Testis (tissue), 3 donors: Measurements from ENCODE around the gene SCNN1B. TPM values are rescaled to one million over a fixed set of nuclear protein-coding genes. Genes with fewer than 3 reads are reported as not detected.

Experiments used
- DNase-seq: peaks from one replicate; pipeline ENCODE4 v3.0.0-alpha.2; 2019
- H3K27ac ChIP-seq, 2 donors: fragments of 200-600 bp; sonication (generic); one replicate each; pipeline ENCODE4 v1.5.1; 2019
- H3K27me3 ChIP-seq: fragments of 200-600 bp; sonication (generic); one replicate; pipeline ENCODE4 v1.5.1; 2019
- H3K36me3 ChIP-seq: fragments of 200-600 bp; sonication (generic); one replicate; pipeline ENCODE4 v1.5.1; 2017; ENCODE audit warnings: low read depth; ENCODE audit errors: missing control alignments
- H3K4me1 ChIP-seq: fragments of 200-600 bp; sonication (generic); one replicate; pipeline ENCODE4 v1.5.1; 2019
- H3K4me3 ChIP-seq, 2 donors: fragments of 200-600 bp; sonication (generic); one replicate each; pipeline ENCODE4 v1.5.1; 2017 to 2019
- H3K9me3 ChIP-seq: fragments of 200-600 bp; sonication (generic); one replicate; pipeline ENCODE4 v1.5.1; 2017
- POLR2A ChIP-seq: fragments of 450-650 bp; IDR thresholded peaks from one replicate; pipeline ENCODE4 v1.6.1; 2017; ENCODE audit warnings: antibody characterized with exemption, mild to moderate bottlenecking, moderate library complexity
- WGBS, 2 donors: methylation state at CpG; one replicate each; pipeline ENCODE4 v1.1.5; 2018; 5-methylcytosine and 5-hydroxymethylcytosine counted together
- intact Hi-C: fragments of 100-400 bp; cut with DNase I; formaldehyde crosslinking; loops from one replicate; pipeline ENCODE4 v1.15.1; 2023; ENCODE audit warnings: low total_unique reads
- polyA plus RNA-seq: library from polyadenylated mRNA; stranded (reverse); fragments of 350-450 nt; fragmentation: Illumina TruSeq; extraction: RNeasy Lipid Tissue Mini Kit (QIAGEN cat#74804); gene quantifications from one replicate; pipeline ENCODE4 v1.2.3, GENCODE V29; 2014; ENCODE audit warnings: low read depth, low replicate concordance; ENCODE audit not compliant: insufficient read depth
- total RNA-seq, 2 donors: library from RNA; depleted of rRNA; stranded (reverse); fragments of >200 nt; gene quantifications; one replicate each; pipeline ENCODE4 v1.2.3, GENCODE V29; 2016
- TF ChIP-seq, protein P1 (sequence below), 3 experiments: fragments of 450-650 bp in 2 of 3; fragments of 200-600 bp in 1 of 3; sonication (generic) in 1 of 3; IDR thresholded peaks; one replicate each; pipeline ENCODE4 v1.5.1; 2016 to 2019; ENCODE audit warnings: antibody characterized with exemption in 3 of 3, mild to moderate bottlenecking in 2 of 3, moderate library complexity in 1 of 3

Gene SCNN1B
- total and polyA plus RNA-seq, 3 donors from 2014 or later: 0.31 to 1.1 (median 0.55) TPM

DNA sequence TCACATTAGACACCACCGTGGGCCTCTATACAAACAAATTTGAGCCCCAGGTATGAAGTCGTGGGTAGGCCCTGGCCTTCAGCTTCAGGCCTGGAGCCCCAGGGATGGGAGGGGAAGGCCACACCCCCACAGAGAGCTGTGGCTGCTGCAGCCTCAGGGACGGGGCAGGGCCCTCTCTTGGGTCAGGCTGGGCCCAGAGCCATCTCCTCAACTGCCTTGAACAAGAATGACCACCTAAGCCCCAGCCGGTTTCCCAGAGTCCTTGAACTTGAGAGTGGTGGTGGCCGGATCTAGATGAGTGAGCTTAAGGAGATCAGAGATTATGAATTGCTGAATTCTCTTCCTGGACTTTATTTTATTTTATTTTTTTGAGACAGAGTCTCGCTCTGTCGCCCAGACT is 18.6 kb downstream of the SCNN1B start:
- Histone ChIP-seq H3K4me3 (no peak overlapping the region), H3K27me3 (no peaks in the 10 kb centered on the region), H3K36me3 (no peaks in the 10 kb centered on the region), H3K9me3 (no peaks in the 10 kb centered on the region), H3K27ac (no peak overlapping the region), H3K4me1 (peaks cover 3% of the 10 kb centered on the region)
- intact Hi-C loops: no loop called here
- no peak for DNase-seq
- TF ChIP-seq POLR2A: no peak
- TF ChIP-seq, protein P1, sequence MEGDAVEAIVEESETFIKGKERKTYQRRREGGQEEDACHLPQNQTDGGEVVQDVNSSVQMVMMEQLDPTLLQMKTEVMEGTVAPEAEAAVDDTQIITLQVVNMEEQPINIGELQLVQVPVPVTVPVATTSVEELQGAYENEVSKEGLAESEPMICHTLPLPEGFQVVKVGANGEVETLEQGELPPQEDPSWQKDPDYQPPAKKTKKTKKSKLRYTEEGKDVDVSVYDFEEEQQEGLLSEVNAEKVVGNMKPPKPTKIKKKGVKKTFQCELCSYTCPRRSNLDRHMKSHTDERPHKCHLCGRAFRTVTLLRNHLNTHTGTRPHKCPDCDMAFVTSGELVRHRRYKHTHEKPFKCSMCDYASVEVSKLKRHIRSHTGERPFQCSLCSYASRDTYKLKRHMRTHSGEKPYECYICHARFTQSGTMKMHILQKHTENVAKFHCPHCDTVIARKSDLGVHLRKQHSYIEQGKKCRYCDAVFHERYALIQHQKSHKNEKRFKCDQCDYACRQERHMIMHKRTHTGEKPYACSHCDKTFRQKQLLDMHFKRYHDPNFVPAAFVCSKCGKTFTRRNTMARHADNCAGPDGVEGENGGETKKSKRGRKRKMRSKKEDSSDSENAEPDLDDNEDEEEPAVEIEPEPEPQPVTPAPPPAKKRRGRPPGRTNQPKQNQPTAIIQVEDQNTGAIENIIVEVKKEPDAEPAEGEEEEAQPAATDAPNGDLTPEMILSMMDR (IDR thresholded peaks at IDR 0.05): no peak
- WGBS, 2 donors: 74 to 78% methylated on average over 4 to 7 of the region's 7 CpGs

DNA sequence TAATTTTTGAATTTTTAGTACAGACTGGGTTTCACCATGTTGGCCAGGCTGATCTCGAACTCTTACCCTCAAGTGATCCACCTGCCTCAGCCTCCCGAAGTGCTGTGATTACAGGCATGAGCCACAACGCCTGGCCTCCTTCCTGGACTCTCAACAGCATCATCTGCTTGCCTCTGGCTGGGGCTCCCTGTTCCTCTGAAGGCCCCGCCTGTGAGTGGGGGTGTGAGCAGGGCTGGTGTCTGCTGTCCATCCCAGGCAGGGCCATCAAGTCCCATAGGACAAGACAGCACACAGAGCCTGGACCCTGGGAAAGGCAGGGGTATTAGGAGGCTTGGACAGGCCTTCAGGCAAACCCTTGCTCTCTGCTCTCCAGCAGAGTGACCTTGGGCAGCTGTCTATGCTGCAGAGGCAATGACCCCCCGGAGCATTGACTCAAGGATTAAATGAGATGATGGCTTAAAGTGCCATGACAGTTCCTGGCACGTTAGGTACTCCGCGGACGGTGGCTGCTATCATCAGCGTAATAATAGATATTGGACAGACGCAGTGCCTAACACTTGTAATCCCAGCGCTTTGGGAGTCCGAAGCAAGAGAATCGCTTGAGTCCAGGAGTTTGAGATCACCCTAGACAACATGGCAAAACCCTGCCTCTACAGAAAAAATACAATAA is 19.2 kb downstream of the SCNN1B start:
- WGBS, 2 donors: 89 to 92% methylated on average over 13 to 14 of the region's 14 CpGs
- intact Hi-C loops: no loop called here

DNA sequence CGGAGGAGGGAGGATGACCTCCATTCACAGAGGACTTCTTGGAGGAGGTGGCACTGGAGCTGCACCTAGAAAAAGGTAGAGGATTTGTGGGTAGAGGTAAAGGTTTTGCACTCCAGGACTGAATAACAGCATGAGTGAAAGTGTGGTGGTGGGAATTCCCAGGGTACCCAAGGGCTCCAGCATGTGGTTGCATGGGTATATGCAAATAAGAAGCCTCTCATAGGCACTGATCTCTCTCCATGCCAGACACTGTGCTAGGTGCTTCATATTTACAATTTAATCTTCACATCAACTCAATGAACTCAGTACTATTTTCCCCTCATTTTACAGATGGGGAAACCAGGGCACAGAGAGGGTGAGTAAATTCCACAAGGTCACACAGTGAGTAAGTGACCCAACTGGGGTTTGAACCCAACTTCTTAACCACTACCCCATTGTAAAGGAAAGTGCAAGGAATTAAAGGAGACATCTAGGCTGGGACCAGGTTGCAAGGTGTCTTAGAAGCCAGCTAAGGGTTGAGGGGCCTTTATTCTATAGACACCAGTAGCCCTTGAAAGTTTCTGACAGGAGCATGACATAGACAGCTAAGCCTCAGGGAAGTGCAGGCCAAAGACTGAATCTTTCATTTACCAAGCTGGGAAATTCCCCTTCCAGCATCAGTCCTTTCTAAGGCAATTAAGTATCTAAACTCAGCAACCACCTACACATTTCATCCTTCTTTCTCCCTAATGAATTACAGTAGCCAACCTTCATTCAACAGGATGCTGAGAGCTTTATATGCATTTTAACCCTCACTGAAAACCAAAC is 21.3 kb downstream of the SCNN1B start:
- Histone ChIP-seq H3K27me3 (no peaks in the 10 kb centered on the region), H3K4me1 (peaks cover 3% of the 10 kb centered on the region), H3K4me3 (no peak overlapping the region), H3K27ac (no peak overlapping the region), H3K9me3 (no peaks in the 10 kb centered on the region), H3K36me3 (no peaks in the 10 kb centered on the region)
- no peak for DNase-seq
- WGBS, 2 donors: 76 to 100% methylated on average over 1 of the region's 1 CpG
- TF ChIP-seq POLR2A: no peak
- TF ChIP-seq, protein P1 (IDR thresholded peaks at IDR 0.05): no peak
- intact Hi-C loops: no loop called here

More for the DNA sequence above, 19.2 kb downstream of the SCNN1B start:
- H3K27ac ChIP-seq: no peak overlapping the region
- no peak overlapping the region for H3K4me3 ChIP-seq
- no peak for DNase-seq
- H3K36me3 ChIP-seq: no peaks in the 10 kb centered on the region
- TF ChIP-seq, protein P1 (IDR thresholded peaks at IDR 0.05): no peak
- no peak for TF ChIP-seq POLR2A
- peaks cover 3% of the 10 kb centered on the region for H3K4me1 ChIP-seq
- H3K9me3 ChIP-seq: no peaks in the 10 kb centered on the region
- H3K27me3 ChIP-seq: no peaks in the 10 kb centered on the region

DNA sequence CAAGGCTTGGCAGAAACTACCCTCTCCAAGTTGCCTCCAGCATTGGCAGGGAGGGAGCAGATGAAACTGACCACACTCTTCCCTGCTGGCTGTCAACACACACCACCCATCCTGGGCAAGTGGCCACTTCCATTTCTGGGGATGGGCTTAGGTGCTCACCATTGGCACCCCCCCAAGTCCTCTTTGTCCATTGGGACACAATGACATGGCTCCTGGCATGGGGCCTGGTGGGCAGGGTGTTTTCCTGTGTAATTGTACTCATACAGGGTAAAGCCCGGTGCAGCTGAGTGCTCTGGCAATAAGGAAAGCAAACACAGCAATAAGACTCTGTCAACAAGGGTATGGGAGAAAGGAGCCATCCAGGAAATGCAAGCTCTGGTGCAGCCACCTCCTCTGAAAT is 22.6 kb downstream of the SCNN1B start:
- no peak overlapping the region for H3K27ac ChIP-seq
- H3K9me3 ChIP-seq: no peaks in the 10 kb centered on the region
- H3K27me3 ChIP-seq: no peaks in the 10 kb centered on the region
- no peak overlapping the region for H3K4me3 ChIP-seq
- intact Hi-C loops: no loop called here
- 46 to 50% methylated on average over 1 of the region's 1 CpG for WGBS, 2 donors
- TF ChIP-seq POLR2A: no peak
- TF ChIP-seq, protein P1 (IDR thresholded peaks at IDR 0.05): no peak
- DNase-seq: no peak
- no peaks in the 10 kb centered on the region for H3K36me3 ChIP-seq
- H3K4me1 ChIP-seq: peaks cover 3% of the 10 kb centered on the region
